ENCODE data around the gene POFUT2. TPM values are rescaled to one million over a fixed set of nuclear protein-coding genes. Genes with fewer than 3 reads are reported as not detected.

The POFUT2 gene
- total RNA-seq, 1 donor from 2014 or later, result 22.5 TPM

DNA sequence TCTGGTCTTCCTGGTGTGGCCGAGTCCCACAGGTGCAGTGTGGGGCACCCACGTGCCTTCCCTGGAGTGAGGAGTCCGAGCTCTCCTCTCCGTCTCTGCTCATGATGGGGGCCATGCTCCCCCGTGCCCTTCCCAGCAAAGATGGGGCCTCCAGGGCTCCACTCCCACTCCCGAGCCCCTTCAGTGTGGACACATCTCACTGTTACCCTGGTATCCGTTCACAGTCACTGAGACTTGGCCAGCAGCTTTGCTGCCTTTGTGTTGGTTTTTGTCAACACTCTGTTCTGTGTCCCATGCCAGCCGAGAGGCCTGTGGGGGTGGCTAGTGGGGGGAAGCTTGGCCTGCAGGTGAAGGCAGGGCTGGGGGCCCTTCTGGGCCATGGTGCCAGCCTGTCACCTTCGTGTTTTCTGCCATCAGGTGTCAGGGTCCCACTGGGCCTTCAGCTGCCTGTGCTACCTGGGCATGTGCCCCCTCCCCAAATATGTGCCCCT, 46.9 kb upstream of the POFUT2 start:
- TF ChIP-seq, protein P1, sequence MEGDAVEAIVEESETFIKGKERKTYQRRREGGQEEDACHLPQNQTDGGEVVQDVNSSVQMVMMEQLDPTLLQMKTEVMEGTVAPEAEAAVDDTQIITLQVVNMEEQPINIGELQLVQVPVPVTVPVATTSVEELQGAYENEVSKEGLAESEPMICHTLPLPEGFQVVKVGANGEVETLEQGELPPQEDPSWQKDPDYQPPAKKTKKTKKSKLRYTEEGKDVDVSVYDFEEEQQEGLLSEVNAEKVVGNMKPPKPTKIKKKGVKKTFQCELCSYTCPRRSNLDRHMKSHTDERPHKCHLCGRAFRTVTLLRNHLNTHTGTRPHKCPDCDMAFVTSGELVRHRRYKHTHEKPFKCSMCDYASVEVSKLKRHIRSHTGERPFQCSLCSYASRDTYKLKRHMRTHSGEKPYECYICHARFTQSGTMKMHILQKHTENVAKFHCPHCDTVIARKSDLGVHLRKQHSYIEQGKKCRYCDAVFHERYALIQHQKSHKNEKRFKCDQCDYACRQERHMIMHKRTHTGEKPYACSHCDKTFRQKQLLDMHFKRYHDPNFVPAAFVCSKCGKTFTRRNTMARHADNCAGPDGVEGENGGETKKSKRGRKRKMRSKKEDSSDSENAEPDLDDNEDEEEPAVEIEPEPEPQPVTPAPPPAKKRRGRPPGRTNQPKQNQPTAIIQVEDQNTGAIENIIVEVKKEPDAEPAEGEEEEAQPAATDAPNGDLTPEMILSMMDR (IDR thresholded peaks at IDR 0.05; ENCODE audit: insufficient read depth, low read length, poor library complexity, severe bottlenecking), result no peak
- Histone ChIP-seq H3K36me3 (ENCODE audit: control insufficient read depth, insufficient read depth, low read length) (no peaks in the 10 kb centered on the region), H3K27me3 (ENCODE audit: control insufficient read depth, insufficient read depth, low read length) (no peaks in the 10 kb centered on the region), H3K4me3 (ENCODE audit: low read depth, low read length) (no peak overlapping the region)
- no peak for DNase-seq (ENCODE audit: low read depth)

DNA sequence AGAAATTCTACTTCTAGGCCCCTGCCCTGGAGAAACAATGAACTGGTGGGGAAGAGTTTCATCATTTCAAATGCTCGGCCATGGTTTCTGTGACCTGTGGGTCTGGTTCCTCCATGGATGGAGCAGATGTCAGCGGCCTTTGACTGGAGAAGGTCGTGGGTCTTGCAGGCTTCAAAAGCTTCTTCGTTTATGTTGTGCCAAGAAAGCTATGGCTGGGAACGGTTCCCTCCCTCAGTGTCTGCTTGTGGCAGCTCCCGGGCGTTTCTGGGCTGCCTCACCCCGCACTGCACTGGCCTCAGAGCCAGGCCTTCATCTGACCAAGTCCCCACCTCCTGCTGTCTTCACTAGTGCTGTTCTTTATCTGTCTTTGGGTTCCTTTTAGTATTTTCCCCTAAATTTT, 46.4 kb upstream of the POFUT2 start:
- TF ChIP-seq, protein P1 (IDR thresholded peaks at IDR 0.05; ENCODE audit: insufficient read depth, low read length, poor library complexity, severe bottlenecking), result no peak
- Histone ChIP-seq H3K4me3 (ENCODE audit: low read depth, low read length) (no peak overlapping the region), H3K27me3 (ENCODE audit: control insufficient read depth, insufficient read depth, low read length) (no peaks in the 10 kb centered on the region), H3K36me3 (ENCODE audit: control insufficient read depth, insufficient read depth, low read length) (no peaks in the 10 kb centered on the region)
- DNase-seq (ENCODE audit: low read depth), result no peak

DNA sequence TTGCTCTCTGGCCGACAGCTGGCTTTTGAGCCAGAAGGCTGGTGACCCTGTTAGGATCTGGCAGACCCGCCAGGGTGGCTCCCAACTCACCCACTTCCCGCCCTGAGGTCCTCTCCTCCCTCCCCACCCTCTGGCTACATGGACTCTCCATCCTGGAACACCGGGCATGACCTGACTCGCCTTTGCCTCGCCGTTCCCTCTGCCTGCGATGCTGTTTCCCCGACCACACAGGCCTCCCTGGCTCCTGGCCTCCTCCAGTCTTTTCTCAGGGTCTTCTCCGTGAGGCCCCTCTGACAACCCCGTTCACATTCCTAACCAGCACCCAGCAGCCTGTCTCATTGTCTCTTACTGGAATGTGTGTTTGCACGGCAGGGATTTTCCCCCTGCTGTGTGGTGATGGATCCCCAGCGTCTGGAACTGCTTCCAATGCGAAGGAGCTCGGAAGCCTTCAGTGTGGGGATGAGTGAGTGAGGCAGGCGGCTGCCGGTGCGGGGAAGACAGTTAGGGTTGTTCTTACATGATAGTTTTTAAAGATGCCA, 46.0 kb upstream of the POFUT2 start:
- Histone ChIP-seq H3K36me3 (ENCODE audit: control insufficient read depth, insufficient read depth, low read length) (no peaks in the 10 kb centered on the region), H3K27me3 (ENCODE audit: control insufficient read depth, insufficient read depth, low read length) (no peaks in the 10 kb centered on the region), H3K4me3 (ENCODE audit: low read depth, low read length) (no peak overlapping the region)
- DNase-seq (ENCODE audit: low read depth), result no peak
- TF ChIP-seq, protein P1 (IDR thresholded peaks at IDR 0.05; ENCODE audit: insufficient read depth, low read length, poor library complexity, severe bottlenecking), result no peak

DNA sequence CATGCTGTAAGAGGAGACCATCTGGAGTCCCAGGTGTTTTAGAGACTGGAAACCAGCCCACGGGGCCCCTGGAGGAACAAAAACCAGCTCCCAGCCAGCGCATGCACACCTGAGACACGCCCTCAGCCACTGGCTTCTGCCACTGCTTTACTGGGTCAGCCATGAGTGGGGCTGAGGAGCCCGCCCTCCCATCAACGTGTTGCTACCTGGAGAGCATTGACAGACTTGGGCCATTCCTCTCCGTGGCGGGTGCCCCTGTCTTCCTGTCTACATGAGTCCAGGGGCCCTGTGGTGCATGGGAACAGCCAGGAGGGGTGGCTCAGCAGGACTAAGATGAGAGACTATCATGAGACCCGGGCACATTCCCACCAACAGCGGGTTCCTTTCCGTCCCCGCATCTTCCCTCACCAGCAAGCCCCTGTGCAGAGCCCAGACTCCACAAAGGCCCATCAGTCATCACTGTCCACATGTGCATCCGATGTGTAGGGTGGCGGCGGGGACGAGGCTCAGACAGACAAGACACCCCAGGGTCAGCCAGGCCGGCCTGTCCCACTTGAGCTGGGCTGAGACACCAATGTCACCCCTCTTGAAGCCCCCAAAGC, 45.4 kb upstream of the POFUT2 start:
- no peaks in the 10 kb centered on the region for H3K36me3 ChIP-seq (ENCODE audit: control insufficient read depth, insufficient read depth, low read length)
- TF ChIP-seq, protein P1 (IDR thresholded peaks at IDR 0.05; ENCODE audit: insufficient read depth, low read length, poor library complexity, severe bottlenecking), result no peak
- H3K27me3 ChIP-seq (ENCODE audit: control insufficient read depth, insufficient read depth, low read length), result no peaks in the 10 kb centered on the region
- DNase-seq (ENCODE audit: low read depth), result no peak
- no peak overlapping the region for H3K4me3 ChIP-seq (ENCODE audit: low read depth, low read length)

DNA sequence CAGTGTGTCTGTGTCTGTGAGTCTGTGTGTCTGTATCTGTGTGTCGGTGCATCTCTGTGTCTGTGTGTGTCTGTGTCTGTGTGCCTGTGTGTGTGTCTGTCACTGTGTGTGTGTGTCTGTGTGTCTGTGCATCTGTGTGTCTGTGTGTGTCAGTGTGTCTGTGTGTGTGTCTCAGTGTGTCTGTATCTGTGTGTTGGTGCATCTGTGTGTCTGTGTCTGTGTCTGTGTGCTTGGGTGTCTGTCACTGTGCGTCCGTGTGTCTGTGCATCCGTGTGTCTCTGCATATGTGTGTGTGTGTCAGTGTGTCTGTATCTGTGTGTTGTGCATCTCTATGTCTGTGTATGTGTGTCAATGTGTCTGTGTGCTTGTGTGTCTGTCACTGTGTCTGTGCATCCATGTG, 44.7 kb upstream of the POFUT2 start:
- no peak for DNase-seq (ENCODE audit: low read depth)
- H3K27me3 ChIP-seq (ENCODE audit: control insufficient read depth, insufficient read depth, low read length), result no peaks in the 10 kb centered on the region
- H3K4me3 ChIP-seq (ENCODE audit: low read depth, low read length), result no peak overlapping the region
- TF ChIP-seq, protein P1 (IDR thresholded peaks at IDR 0.05; ENCODE audit: insufficient read depth, low read length, poor library complexity, severe bottlenecking), result no peak
- no peaks in the 10 kb centered on the region for H3K36me3 ChIP-seq (ENCODE audit: control insufficient read depth, insufficient read depth, low read length)

Data from kidney epithelial cell (primary cell).